PFSK-1 (cell line): ENCODE results near the gene CMYA5.

Experiments
- POLR2AphosphoS5 ChIP-seq: IDR thresholded peaks from 2 replicates; pipeline ENCODE4 v1.6.1; 2012; ENCODE audit warnings: low read depth, mild to moderate bottlenecking, control low read depth, low read length, moderate library complexity
- SIN3A ChIP-seq: IDR thresholded peaks from 2 replicates; pipeline ENCODE4 v1.6.1; 2012; ENCODE audit warnings: mild to moderate bottlenecking, low read length, moderate library complexity, borderline replicate concordance; ENCODE audit not compliant: insufficient read depth
- TF ChIP-seq, protein P1 (sequence below), 2 experiments: IDR thresholded peaks; 2 replicates each; pipeline versions ENCODE4 v1.6.1 to v1.8.0; 2011 to 2012; ENCODE audit warnings: low read depth in 2 of 2, low read length in 2 of 2, control low read depth in 1 of 2, inconsistent platforms in 1 of 2, mild to moderate bottlenecking in 1 of 2, moderate library complexity in 1 of 2; ENCODE audit not compliant: insufficient read depth in 1 of 2

DNA sequence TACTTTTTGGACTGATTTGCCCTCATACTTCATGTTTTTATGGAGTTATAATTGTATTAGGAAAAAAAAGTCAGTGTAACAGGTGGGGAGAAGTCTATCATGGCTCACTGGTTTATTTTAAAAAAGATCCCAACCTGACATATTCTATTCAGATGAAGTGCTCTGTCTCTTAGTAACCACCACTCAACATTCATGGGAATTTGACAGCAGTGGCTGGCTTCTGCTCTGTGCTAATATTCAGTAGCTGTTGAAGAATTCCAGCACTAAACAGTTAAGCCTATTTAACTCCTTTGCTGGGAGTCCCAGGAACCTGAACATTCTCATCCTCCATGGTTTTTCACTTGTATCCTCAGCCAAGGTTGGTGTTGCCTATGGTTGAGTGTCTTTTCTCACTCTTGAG lies 23.1 kb downstream of the CMYA5 start:
- no peak for TF ChIP-seq POLR2AphosphoS5
- TF ChIP-seq, protein P1, sequence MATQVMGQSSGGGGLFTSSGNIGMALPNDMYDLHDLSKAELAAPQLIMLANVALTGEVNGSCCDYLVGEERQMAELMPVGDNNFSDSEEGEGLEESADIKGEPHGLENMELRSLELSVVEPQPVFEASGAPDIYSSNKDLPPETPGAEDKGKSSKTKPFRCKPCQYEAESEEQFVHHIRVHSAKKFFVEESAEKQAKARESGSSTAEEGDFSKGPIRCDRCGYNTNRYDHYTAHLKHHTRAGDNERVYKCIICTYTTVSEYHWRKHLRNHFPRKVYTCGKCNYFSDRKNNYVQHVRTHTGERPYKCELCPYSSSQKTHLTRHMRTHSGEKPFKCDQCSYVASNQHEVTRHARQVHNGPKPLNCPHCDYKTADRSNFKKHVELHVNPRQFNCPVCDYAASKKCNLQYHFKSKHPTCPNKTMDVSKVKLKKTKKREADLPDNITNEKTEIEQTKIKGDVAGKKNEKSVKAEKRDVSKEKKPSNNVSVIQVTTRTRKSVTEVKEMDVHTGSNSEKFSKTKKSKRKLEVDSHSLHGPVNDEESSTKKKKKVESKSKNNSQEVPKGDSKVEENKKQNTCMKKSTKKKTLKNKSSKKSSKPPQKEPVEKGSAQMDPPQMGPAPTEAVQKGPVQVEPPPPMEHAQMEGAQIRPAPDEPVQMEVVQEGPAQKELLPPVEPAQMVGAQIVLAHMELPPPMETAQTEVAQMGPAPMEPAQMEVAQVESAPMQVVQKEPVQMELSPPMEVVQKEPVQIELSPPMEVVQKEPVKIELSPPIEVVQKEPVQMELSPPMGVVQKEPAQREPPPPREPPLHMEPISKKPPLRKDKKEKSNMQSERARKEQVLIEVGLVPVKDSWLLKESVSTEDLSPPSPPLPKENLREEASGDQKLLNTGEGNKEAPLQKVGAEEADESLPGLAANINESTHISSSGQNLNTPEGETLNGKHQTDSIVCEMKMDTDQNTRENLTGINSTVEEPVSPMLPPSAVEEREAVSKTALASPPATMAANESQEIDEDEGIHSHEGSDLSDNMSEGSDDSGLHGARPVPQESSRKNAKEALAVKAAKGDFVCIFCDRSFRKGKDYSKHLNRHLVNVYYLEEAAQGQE (IDR thresholded peaks at IDR 0.05; ENCODE audit: insufficient read depth in 1 of 2, low read depth in 2 of 2, low read length in 2 of 2) = no peak
- no peak for TF ChIP-seq SIN3A
